Measurements from ENCODE around the gene TRIM2.

GRCh38 chr4:153341575-153342090 lies 137.4 kb downstream of the TRIM2 start:
- TF ChIP-seq CTCF (optimal IDR thresholded peaks at IDR 0.05 in 1 of 3, IDR thresholded peaks at IDR 0.05 in 1 of 3, conservative IDR thresholded peaks at IDR 0.05 in 1 of 3; ENCODE audit: extremely low read depth in 1 of 3, insufficient read depth in 2 of 3, low read length in 3 of 3) (no peak), EZH2 (IDR thresholded peaks at IDR 0.05; ENCODE audit: low read length) (no peak)
